ENCODE measurements around the gene SPACA9. TPM values are rescaled to one million over a fixed set of nuclear protein-coding genes. Genes with fewer than 3 reads are reported as not detected.

Gene SPACA9
- total RNA-seq, 1 experiment from 2014 or later, result 1.3 TPM

- no peak overlapping the region for H2BK20ac ChIP-seq (ENCODE audit: low read depth, low read length, poor library complexity, severe bottlenecking)
- H4K20me1 ChIP-seq (ENCODE audit: control insufficient read depth, insufficient read depth, insufficient read length), result no peaks in the 10 kb centered on the region
- H3K9me3 ChIP-seq (ENCODE audit: control insufficient read depth, low read depth, low read length), result no peaks in the 10 kb centered on the region
- no peak overlapping the region for H2BK120ac ChIP-seq (ENCODE audit: low read depth, low read length, poor library complexity, severe bottlenecking)
- no peak overlapping the region for H2BK15ac ChIP-seq (ENCODE audit: low read depth, low read length)
- H3T11ph ChIP-seq (ENCODE audit: low read length), result no peak overlapping the region
- no peaks in the 10 kb centered on the region for H3K4me1 ChIP-seq (ENCODE audit: insufficient read depth, low read length)
- H3K23me2 ChIP-seq (ENCODE audit: insufficient read length, low read depth, low read length, poor library complexity, severe bottlenecking), result no peaks in the 10 kb centered on the region
- peaks cover 28 to 34% of the 10 kb centered on the region in 2 experiments for H3K4me1 Mint-ChIP-seq
- TF ChIP-seq CTCF (conservative IDR thresholded peaks at IDR 0.05), result no peak
- H3K18ac ChIP-seq (ENCODE audit: insufficient read length, low read depth, low read length), result no peak overlapping the region
- DNase-seq, result no peak
- no peaks in the 10 kb centered on the region; a peak in 1 of 5 replicates for H3K9me3 Mint-ChIP-seq
- H3K4ac ChIP-seq (ENCODE audit: low read depth, low read length), result no peak overlapping the region
- no peak overlapping the region for H2AFZ ChIP-seq (ENCODE audit: low read length)
- no peak overlapping the region for H4K91ac ChIP-seq (ENCODE audit: insufficient read length, low read depth, low read length)
- no peak overlapping the region for H4K8ac ChIP-seq (replicated peaks; ENCODE audit: insufficient read length, low read depth, low read length)
- H3K14ac ChIP-seq (ENCODE audit: insufficient read depth, low read length), result no peak overlapping the region
- no peak overlapping the region for H3K27ac ChIP-seq (ENCODE audit: insufficient read length, low read depth, low read length)
- H2BK12ac ChIP-seq (ENCODE audit: insufficient read length, low read depth, low read length), result no peak overlapping the region
- H3K23ac ChIP-seq (ENCODE audit: insufficient read length, low read depth, low read length), result no peak overlapping the region
- H3K4me2 ChIP-seq (ENCODE audit: insufficient read depth, insufficient read length, low read length), result no peak overlapping the region
- no peaks in the 10 kb centered on the region for H3K36me3 Mint-ChIP-seq (ENCODE audit: insufficient read depth in 1 of 3, low read depth in 3 of 3)
- no peak overlapping the region for H2BK5ac ChIP-seq (ENCODE audit: insufficient read length, low read length)
- no peak overlapping the region for H3K9ac ChIP-seq (ENCODE audit: extremely low read depth, insufficient read length, low read length)
- no peaks in the 10 kb centered on the region for H3K79me2 ChIP-seq (ENCODE audit: insufficient read depth, low read length)
- H3K27me3 ChIP-seq (ENCODE audit: insufficient read depth, low read length), result no peaks in the 10 kb centered on the region
- no peaks in the 10 kb centered on the region for H3K79me1 ChIP-seq (ENCODE audit: insufficient read depth, low read depth, low read length, poor library complexity, severe bottlenecking)
- no peak overlapping the region for H4K5ac ChIP-seq (ENCODE audit: insufficient read length, low read depth, low read length)
- no peak overlapping the region for H3K56ac ChIP-seq (ENCODE audit: insufficient read length, low read depth, low read length)
- H3K27me3 Mint-ChIP-seq (ENCODE audit: low read depth), result peaks cover 19% of the 10 kb centered on the region
- no peak overlapping the region for H3K4me3 Mint-ChIP-seq
- no peak overlapping the region for H3K27ac Mint-ChIP-seq
- no CpG with 5 or more reads among the region's 5 CpGs for WGBS (ENCODE audit: extremely low coverage, insufficient read length, low lambda C conversion rate)
- no peak overlapping the region for H2AK5ac ChIP-seq (ENCODE audit: insufficient read length, low read length)
These were observed 22.8 kb upstream of the SPACA9 start for GRCh38 chr9:132855904-132856303.

Data from H9 (cell line).